ENCODE results near the gene C5orf63. TPM values are rescaled to one million over a fixed set of nuclear protein-coding genes. Genes with fewer than 3 reads are reported as not detected.

C5orf63 gene
- total and polyA plus RNA-seq, 11 donors, result 1.4 to 14.7 (median 6.4) TPM

DNA sequence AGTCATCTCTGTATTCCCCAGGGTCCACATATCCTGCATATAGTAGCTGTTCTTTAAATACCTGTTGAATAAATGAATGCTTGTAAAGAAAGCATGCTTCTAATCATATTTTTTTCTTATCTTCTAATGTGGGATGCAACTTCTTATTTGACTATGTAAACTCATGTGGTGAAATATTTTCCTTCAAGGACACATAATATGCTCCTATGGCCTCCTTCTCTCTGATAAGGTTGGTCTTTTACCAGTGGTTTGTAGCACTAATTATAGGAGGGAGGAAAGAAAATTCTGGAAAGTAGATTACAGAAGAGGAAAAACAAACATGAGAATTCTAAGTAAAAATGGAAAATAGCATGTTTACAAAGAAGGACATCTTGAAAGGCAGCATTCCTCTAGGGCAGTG is 28.6 kb upstream of the C5orf63 start:
- H3K4me3 ChIP-seq, result no peak overlapping the region
- DNase-seq, result no peak
- peaks cover 0 to 3% (median 0%) of the 10 kb centered on the region in 12 donors for H3K9me3 ChIP-seq
- H3K27me3 ChIP-seq, result no peaks in the 10 kb centered on the region
- no peak for ATAC-seq
- TF ChIP-seq, protein P1, sequence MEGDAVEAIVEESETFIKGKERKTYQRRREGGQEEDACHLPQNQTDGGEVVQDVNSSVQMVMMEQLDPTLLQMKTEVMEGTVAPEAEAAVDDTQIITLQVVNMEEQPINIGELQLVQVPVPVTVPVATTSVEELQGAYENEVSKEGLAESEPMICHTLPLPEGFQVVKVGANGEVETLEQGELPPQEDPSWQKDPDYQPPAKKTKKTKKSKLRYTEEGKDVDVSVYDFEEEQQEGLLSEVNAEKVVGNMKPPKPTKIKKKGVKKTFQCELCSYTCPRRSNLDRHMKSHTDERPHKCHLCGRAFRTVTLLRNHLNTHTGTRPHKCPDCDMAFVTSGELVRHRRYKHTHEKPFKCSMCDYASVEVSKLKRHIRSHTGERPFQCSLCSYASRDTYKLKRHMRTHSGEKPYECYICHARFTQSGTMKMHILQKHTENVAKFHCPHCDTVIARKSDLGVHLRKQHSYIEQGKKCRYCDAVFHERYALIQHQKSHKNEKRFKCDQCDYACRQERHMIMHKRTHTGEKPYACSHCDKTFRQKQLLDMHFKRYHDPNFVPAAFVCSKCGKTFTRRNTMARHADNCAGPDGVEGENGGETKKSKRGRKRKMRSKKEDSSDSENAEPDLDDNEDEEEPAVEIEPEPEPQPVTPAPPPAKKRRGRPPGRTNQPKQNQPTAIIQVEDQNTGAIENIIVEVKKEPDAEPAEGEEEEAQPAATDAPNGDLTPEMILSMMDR (IDR thresholded peaks at IDR 0.05), result no peak
- TF ChIP-seq POLR2A (IDR thresholded peaks at IDR 0.05), result no peak
- H3K27ac ChIP-seq, result no peak overlapping the region
- intact Hi-C loops (cut with DNase I), result no loop called here
- H3K36me3 ChIP-seq, result no peaks in the 10 kb centered on the region
- H3K4me1 ChIP-seq, result no peaks in the 10 kb centered on the region

DNA sequence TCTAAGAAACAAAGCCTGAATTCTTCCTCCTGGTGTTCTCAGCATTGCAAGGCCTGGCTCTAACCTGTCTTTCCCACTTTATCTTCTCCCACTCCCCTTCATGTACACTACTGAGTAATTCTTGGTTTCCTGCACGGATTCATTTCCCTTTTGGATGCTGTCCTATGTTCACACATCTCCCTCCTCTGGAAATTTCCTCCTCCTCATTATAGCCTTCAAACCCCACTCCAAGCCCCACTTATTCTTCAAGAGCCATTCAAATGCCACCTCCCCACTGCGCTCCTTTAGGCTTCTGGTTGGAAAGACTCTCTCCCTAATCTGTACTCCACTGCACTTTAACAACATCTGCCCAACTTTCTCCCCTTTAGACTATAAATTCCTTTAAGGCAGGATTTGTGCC is 28.2 kb upstream of the C5orf63 start:
- H3K36me3 ChIP-seq, result no peaks in the 10 kb centered on the region
- no peak overlapping the region for H3K4me3 ChIP-seq
- H3K9me3 ChIP-seq, result peaks cover 0 to 3% (median 0%) of the 10 kb centered on the region in 12 donors
- H3K27ac ChIP-seq, result no peak overlapping the region
- no peak for ATAC-seq
- TF ChIP-seq POLR2A (IDR thresholded peaks at IDR 0.05), result no peak
- TF ChIP-seq, protein P1 (IDR thresholded peaks at IDR 0.05), result no peak
- no peaks in the 10 kb centered on the region for H3K4me1 ChIP-seq
- H3K27me3 ChIP-seq, result no peaks in the 10 kb centered on the region
- 57 to 70% (median 60%) methylated on average over 2 of the region's 2 CpGs for WGBS, 4 donors
- intact Hi-C loops (cut with DNase I), result no loop called here
- no peak for DNase-seq

DNA sequence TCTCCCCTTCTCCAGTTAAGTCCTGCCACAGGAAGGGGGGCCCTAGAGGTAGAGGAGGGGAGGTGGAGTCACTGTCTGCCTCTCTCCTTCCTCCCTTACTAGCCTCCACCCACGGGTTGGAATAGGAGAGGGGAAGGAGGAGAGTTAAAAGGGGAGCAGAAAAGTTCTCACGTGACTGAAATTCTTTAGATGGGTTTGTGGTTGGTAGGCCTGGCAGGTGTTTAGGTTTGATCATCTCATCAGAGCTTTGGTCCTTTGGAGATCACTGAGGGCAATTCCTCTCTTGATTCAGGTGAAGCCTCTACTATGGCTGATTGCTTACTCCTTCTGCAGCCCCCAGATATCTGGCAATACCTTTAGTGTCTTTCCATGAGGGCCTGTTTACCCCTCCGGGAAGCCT is 24.9 kb upstream of the C5orf63 start:
- intact Hi-C loops (cut with DNase I), result no loop called here
- Histone ChIP-seq H3K27ac (no peak overlapping the region), H3K27me3 (no peaks in the 10 kb centered on the region), H3K4me1 (no peaks in the 10 kb centered on the region), H3K9me3 (no peaks in the 10 kb centered on the region), H3K36me3 (no peaks in the 10 kb centered on the region), H3K4me3 (no peak overlapping the region)
- TF ChIP-seq POLR2A (IDR thresholded peaks at IDR 0.05), result no peak
- TF ChIP-seq, protein P1 (IDR thresholded peaks at IDR 0.05), result no peak
- no peak for ATAC-seq
- no peak for DNase-seq
- 63 to 80% (median 74%) methylated on average over 3 of the region's 3 CpGs for WGBS, 4 donors

DNA sequence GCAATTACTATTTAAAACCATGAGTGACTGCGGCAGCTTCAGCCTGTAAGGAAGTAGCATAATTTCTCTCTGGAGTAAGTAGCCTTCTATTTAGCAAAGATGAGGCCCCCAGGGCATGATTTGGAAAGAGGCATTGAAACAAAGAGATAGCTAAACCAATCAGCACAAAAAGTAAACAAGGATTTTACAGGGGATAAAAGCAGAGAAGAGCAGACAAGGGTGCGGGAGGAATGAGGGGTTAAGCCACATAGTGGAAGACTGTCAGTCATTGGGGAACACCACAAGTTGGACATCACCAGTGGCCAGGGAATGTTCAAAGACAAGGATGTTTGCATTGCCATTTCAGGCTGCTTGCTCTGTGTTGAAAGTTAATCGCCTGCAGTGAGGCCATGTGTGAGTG is 24.0 kb upstream of the C5orf63 start:
- ATAC-seq (no peak), DNase-seq (no peak)
- Histone ChIP-seq H3K27me3 (no peaks in the 10 kb centered on the region), H3K27ac (no peak overlapping the region), H3K36me3 (no peaks in the 10 kb centered on the region), H3K4me1 (no peaks in the 10 kb centered on the region), H3K4me3 (no peak overlapping the region), H3K9me3 (no peaks in the 10 kb centered on the region)
- WGBS, 4 donors, result 63 to 80% (median 75%) methylated on average over 3 of the region's 3 CpGs
- TF ChIP-seq, protein P1 (IDR thresholded peaks at IDR 0.05), result no peak
- no peak for TF ChIP-seq POLR2A (IDR thresholded peaks at IDR 0.05)
- intact Hi-C loops (cut with DNase I), result no loop called here
